Osteoblast (primary cell): Measurements from ENCODE around the gene SLC19A1. TPM values are rescaled to one million over a fixed set of nuclear protein-coding genes. Genes with fewer than 3 reads are reported as not detected.

ENCODE experiments used
- DNase-seq: peaks from one replicate; pipeline ENCODE4 v3.0.0; 2011; ENCODE audit warnings: low spot score, mixed read lengths; ENCODE audit not compliant: insufficient read length; ENCODE audit errors: missing footprints
- H2AFZ ChIP-seq: 2 replicates; pipeline ENCODE4 v1.6.0; 2011; ENCODE audit warnings: mild to moderate bottlenecking, low read length
- H3K27ac ChIP-seq: 2 replicates; pipeline ENCODE4 v1.5.1; 2011; ENCODE audit warnings: mild to moderate bottlenecking, low read depth, low read length, moderate library complexity
- H3K27me3 ChIP-seq: 2 replicates; pipeline ENCODE4 v1.6.0; 2012; ENCODE audit warnings: mild to moderate bottlenecking, control low read depth, inconsistent platforms, low read length, moderate library complexity; ENCODE audit not compliant: insufficient read depth
- H3K36me3 ChIP-seq: 2 replicates; pipeline ENCODE4 v1.5.1; 2011; ENCODE audit warnings: mild to moderate bottlenecking, low read length, control low read depth, moderate library complexity; ENCODE audit not compliant: insufficient read depth
- H3K4me1 ChIP-seq: 2 replicates; pipeline ENCODE4 v1.5.1; 2011; ENCODE audit warnings: mild to moderate bottlenecking, low read length, control low read depth, moderate library complexity; ENCODE audit not compliant: insufficient read depth
- H3K4me2 ChIP-seq: 2 replicates; pipeline ENCODE4 v1.6.0; 2011; ENCODE audit warnings: mild to moderate bottlenecking, low read length; ENCODE audit not compliant: insufficient read depth
- H3K4me3 ChIP-seq: fragments of 200-600 bp; sonication (generic); 3 replicates; pipeline ENCODE4 v1.5.1; 2012; ENCODE audit warnings: mild to moderate bottlenecking, low read length, inconsistent platforms; ENCODE audit not compliant: insufficient read depth
- H3K79me2 ChIP-seq: 2 replicates; pipeline ENCODE4 v1.6.0; 2012; ENCODE audit warnings: mild to moderate bottlenecking, low read length, control low read depth, inconsistent platforms; ENCODE audit not compliant: insufficient read depth
- H3K9me3 ChIP-seq: 2 replicates; pipeline ENCODE4 v1.5.1; 2011; ENCODE audit warnings: low read depth, low read length, control low read depth
- H4K20me1 ChIP-seq: 2 replicates; pipeline ENCODE4 v1.6.0; 2012; ENCODE audit warnings: mild to moderate bottlenecking, low read length, control low read depth; ENCODE audit not compliant: insufficient read depth
- total RNA-seq: library from RNA; depleted of rRNA; stranded (reverse); fragments of >200 nt; gene quantifications from 2 replicates; pipeline ENCODE4 v1.2.3, GENCODE V29; 2012
- TF ChIP-seq, protein P1 (sequence below): IDR thresholded peaks from 2 replicates; pipeline ENCODE4 v1.5.1; 2011; ENCODE audit warnings: mild to moderate bottlenecking, low read depth, low read length, moderate library complexity; ENCODE audit errors: extremely low read depth

Gene SLC19A1
- total RNA-seq, 1 donor, result 2.9 TPM

DNA sequence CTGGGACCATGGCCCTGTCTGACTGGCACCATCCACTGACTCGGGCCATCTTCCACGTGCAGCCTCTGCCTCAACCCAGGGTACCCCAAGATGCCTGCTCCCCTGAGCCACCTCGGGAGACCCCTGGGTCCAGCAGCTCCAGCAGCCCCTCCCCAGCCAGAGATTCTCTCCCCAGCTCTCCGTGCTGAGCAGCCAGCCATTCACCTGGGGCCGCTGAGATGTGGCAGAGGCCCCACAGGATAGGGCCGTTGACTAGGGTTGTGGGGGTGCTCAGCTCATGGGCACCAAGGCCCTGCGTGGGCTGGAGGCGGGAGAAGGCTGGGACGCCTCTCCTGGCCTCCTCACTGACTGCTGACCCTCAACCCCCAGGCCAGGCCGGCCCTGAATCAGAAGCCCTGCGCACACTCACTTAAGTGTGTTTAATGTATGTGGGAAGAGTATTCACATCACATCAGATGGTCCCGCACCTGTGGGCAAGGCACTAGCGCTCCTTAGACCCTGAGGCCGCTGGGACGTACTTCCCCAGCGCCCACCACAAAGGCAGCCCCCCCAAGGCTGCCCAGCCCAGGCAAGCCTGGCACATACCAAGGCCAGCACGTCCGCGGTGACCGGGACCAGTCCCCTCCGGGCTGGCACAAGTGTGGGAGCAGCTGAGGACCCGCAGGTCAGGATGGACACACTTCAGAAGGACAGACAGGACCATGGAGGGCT, 27.8 kb downstream of the SLC19A1 start:
- no peak for DNase-seq
- Histone ChIP-seq H3K4me1 (no peaks in the 10 kb centered on the region), H3K79me2 (no peaks in the 10 kb centered on the region), H3K27ac (no peak overlapping the region), H3K36me3 (no peaks in the 10 kb centered on the region), H3K9me3 (peaks cover under 1% of the 10 kb centered on the region), H3K4me2 (no peak overlapping the region), H2AFZ (no peak overlapping the region), H4K20me1 (no peaks in the 10 kb centered on the region), H3K4me3 (no peak overlapping the region), H3K27me3 (no peaks in the 10 kb centered on the region)
- TF ChIP-seq, protein P1, sequence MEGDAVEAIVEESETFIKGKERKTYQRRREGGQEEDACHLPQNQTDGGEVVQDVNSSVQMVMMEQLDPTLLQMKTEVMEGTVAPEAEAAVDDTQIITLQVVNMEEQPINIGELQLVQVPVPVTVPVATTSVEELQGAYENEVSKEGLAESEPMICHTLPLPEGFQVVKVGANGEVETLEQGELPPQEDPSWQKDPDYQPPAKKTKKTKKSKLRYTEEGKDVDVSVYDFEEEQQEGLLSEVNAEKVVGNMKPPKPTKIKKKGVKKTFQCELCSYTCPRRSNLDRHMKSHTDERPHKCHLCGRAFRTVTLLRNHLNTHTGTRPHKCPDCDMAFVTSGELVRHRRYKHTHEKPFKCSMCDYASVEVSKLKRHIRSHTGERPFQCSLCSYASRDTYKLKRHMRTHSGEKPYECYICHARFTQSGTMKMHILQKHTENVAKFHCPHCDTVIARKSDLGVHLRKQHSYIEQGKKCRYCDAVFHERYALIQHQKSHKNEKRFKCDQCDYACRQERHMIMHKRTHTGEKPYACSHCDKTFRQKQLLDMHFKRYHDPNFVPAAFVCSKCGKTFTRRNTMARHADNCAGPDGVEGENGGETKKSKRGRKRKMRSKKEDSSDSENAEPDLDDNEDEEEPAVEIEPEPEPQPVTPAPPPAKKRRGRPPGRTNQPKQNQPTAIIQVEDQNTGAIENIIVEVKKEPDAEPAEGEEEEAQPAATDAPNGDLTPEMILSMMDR, result no peak

DNA sequence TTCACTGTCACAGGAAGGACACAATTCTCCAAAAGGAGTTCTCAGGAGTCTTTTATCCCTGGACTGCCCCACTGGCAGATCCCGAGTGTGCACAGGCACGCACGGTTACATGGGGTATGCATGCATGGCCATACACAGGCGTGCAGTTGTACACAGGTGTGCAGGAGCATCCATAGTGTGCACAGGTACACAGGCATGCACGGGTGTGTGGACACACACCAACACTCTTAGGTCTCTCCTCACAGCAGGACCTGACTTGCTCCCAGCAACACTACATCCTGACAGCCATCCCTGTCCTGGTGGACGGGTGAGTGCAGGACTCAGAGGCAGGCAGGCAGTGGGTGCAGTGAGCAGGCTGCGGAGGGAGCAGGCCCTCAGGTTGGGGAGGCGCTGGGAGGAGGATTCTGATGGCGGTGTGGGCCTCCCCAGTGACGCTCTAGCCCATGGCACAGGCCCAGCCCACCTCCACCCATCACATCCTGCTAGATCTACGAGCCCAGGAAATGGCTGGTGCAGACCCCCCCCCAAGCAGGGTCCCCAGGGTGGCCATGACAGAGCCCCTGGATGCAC, 28.4 kb downstream of the SLC19A1 start:
- DNase-seq, result no peak
- Histone ChIP-seq H3K4me3 (no peak overlapping the region), H3K27ac (no peak overlapping the region), H2AFZ (no peak overlapping the region), H3K79me2 (no peaks in the 10 kb centered on the region), H3K4me2 (no peak overlapping the region), H3K9me3 (no peaks in the 10 kb centered on the region), H3K4me1 (no peaks in the 10 kb centered on the region), H4K20me1 (no peaks in the 10 kb centered on the region), H3K36me3 (no peaks in the 10 kb centered on the region), H3K27me3 (no peaks in the 10 kb centered on the region)
- TF ChIP-seq, protein P1, result no peak

DNA sequence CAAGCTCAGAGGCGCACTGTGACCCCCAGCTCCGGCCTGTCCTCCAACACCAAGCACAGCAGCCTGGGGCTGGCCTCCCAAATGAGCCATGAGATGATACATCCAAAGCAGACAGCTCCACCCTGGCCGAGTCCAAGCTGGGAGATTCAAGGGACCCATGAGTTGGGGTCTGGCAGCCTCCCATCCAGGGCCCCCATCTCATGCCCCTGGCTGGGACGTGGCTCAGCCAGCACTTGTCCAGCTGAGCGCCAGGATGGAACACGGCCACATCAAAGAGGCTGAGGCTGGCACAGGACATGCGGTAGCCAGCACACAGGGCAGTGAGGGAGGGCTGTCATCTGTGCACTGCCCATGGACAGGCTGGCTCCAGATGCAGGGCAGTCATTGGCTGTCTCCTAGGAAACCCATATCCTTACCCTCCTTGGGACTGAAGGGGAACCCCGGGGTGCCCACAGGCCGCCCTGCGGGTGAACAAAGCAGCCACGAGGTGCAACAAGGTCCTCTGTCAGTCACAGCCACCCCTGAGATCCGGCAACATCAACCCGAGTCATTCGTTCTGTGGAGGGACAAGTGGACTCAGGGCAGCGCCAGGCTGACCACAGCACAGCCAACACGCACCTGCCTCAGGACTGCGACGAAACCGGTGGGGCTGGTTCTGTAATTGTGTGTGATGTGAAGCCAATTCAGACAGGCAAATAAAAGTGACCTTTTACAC, 29.1 kb downstream of the SLC19A1 start:
- no peak overlapping the region for H3K27ac ChIP-seq
- H3K4me2 ChIP-seq, result no peak overlapping the region
- H3K27me3 ChIP-seq, result no peaks in the 10 kb centered on the region
- DNase-seq, result no peak
- no peaks in the 10 kb centered on the region for H4K20me1 ChIP-seq
- no peaks in the 10 kb centered on the region for H3K4me1 ChIP-seq
- TF ChIP-seq, protein P1, result no peak
- no peak overlapping the region for H3K4me3 ChIP-seq
- no peaks in the 10 kb centered on the region for H3K9me3 ChIP-seq
- no peak overlapping the region for H2AFZ ChIP-seq
- H3K36me3 ChIP-seq, result no peaks in the 10 kb centered on the region
- H3K79me2 ChIP-seq, result no peaks in the 10 kb centered on the region

DNA sequence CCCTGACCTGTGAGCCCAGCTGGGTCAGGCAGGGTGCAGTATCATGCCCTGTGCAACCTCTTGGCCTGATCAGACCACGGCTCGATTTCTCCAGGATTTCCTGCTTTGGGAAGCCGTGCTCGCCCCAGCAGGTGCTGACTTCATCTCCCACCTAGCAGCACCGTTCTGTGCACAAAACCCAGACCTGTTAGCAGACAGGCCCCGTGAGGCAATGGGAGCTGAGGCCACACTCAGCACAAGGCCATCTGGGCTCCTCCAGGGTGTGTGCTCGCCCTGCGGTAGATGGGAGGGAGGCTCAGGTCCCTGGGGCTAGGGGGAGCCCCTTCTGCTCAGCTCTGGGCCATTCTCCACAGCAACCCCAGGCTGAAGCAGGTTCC, 29.6 kb downstream of the SLC19A1 start:
- Histone ChIP-seq H3K36me3 (no peaks in the 10 kb centered on the region), H3K27ac (no peak overlapping the region), H3K4me1 (no peaks in the 10 kb centered on the region), H3K9me3 (no peaks in the 10 kb centered on the region), H3K27me3 (no peaks in the 10 kb centered on the region), H4K20me1 (no peaks in the 10 kb centered on the region), H3K79me2 (no peaks in the 10 kb centered on the region), H3K4me2 (no peak overlapping the region), H3K4me3 (no peak overlapping the region), H2AFZ (no peak overlapping the region)
- TF ChIP-seq, protein P1, result no peak
- DNase-seq, result no peak
